HEK293 (cell line): Measurements from ENCODE around the gene FBXL13.

Source experiments
- CTCF ChIA-PET: fragments of 350-600 bp; formaldehyde crosslinking; extraction: SDS; loops from one replicate; lab custom pipeline; 2021; ENCODE audit warnings: antibody characterized with exemption; lab: Yijun Ruan, JAX
- POLR2A ChIA-PET: fragments of 300-600 bp; formaldehyde crosslinking; extraction: SDS; loops from one replicate; lab custom pipeline; 2020; ENCODE audit warnings: antibody characterized with exemption, inconsistent platforms; lab: Yijun Ruan, JAX
- H3K27ac ChIP-seq: fragments of 200-500 bp; sonication (Bioruptor generic); 2 replicates; pipeline ENCODE4 v1.5.1; 2014; ENCODE audit warnings: low read depth, low read length, control low read depth, inconsistent platforms; ENCODE audit errors: extremely low read depth
- H3K36me3 ChIP-seq, 2 experiments: fragments of 200-500 bp in 1 of 2; sonication (Bioruptor generic) in 1 of 2; 1 replicate in 1 of 2; 2 replicates in 1 of 2; pipeline ENCODE4 v1.5.1; 2014 to 2017; ENCODE audit warnings: inconsistent platforms in 2 of 2, low read length in 2 of 2; ENCODE audit not compliant: control insufficient read depth in 2 of 2, insufficient read depth in 1 of 2
- H3K4me1 ChIP-seq: fragments of 200-500 bp; sonication (Bioruptor generic); 2 replicates; pipeline ENCODE4 v1.5.1; 2014; ENCODE audit warnings: mild to moderate bottlenecking, low read length, inconsistent platforms; ENCODE audit not compliant: control insufficient read depth, insufficient read depth
- H3K4me3 ChIP-seq: 2 replicates; pipeline ENCODE4 v1.5.1; 2011; ENCODE audit warnings: low read depth, mild to moderate bottlenecking, control low read depth, low read length, moderate library complexity
- H3K9me3 ChIP-seq: fragments of 200-500 bp; sonication (Bioruptor generic); 2 replicates; pipeline ENCODE4 v1.5.1; 2014; ENCODE audit warnings: low read depth, low read length, inconsistent platforms; ENCODE audit not compliant: control insufficient read depth, insufficient read depth
- AEBP2 ChIP-seq: fragments of 450-650 bp; formaldehyde crosslinking; IDR thresholded peaks from 2 replicates; pipeline ENCODE4 v1.5.1; 2016; ENCODE audit warnings: missing biosample characterization, missing genetic modification characterization, borderline replicate concordance
- CTCF ChIP-seq: fragments of 450-650 bp; formaldehyde crosslinking; IDR thresholded peaks from 2 replicates; pipeline ENCODE4 v1.5.1; 2016; ENCODE audit warnings: missing biosample characterization, missing genetic modification characterization
- PRDM1 ChIP-seq: fragments of 450-650 bp; formaldehyde crosslinking; IDR thresholded peaks from 2 replicates; pipeline ENCODE4; 2016; ENCODE audit warnings: missing biosample characterization, missing genetic modification characterization
- PRDM10 ChIP-seq: fragments of 450-650 bp; formaldehyde crosslinking; IDR thresholded peaks from 2 replicates; pipeline ENCODE4 v1.5.1; 2016; ENCODE audit warnings: missing biosample characterization, missing genetic modification characterization
- YY2 ChIP-seq: fragments of 450-650 bp; formaldehyde crosslinking; IDR thresholded peaks from 2 replicates; pipeline ENCODE4 v1.5.1; 2016; ENCODE audit warnings: missing biosample characterization, missing genetic modification characterization
- ZBTB10 ChIP-seq: fragments of 450-650 bp; formaldehyde crosslinking; IDR thresholded peaks from 2 replicates; pipeline ENCODE4 v1.5.1; 2016; ENCODE audit warnings: missing biosample characterization, missing genetic modification characterization
- ZBTB17 ChIP-seq: fragments of 450-650 bp; formaldehyde crosslinking; IDR thresholded peaks from 2 replicates; pipeline ENCODE4 v1.5.1; 2016; ENCODE audit warnings: missing biosample characterization, missing genetic modification characterization
- ZNF266 ChIP-seq: fragments of 450-650 bp; formaldehyde crosslinking; IDR thresholded peaks from 2 replicates; pipeline ENCODE4 v1.5.1; 2016; ENCODE audit warnings: missing biosample characterization, missing genetic modification characterization, low read depth
- ZNF274 ChIP-seq, 2 experiments: fragments of 200-500 bp in 1 of 2; fragments of 450-650 bp in 1 of 2; sonication (Bioruptor generic) in 1 of 2; formaldehyde crosslinking in 1 of 2; IDR thresholded peaks; 2 replicates each; pipeline versions ENCODE4 v1.5.1 to v1.6.1; 2014 to 2016; ENCODE audit warnings: borderline replicate concordance in 1 of 2, inconsistent platforms in 1 of 2, low read length in 1 of 2, missing biosample characterization in 1 of 2, missing genetic modification characterization in 1 of 2
- ZNF423 ChIP-seq: fragments of 450-650 bp; formaldehyde crosslinking; IDR thresholded peaks from 2 replicates; pipeline ENCODE4 v1.5.1; 2016; ENCODE audit warnings: missing biosample characterization, missing genetic modification characterization
- ZNF555 ChIP-seq: fragments of 450-650 bp; formaldehyde crosslinking; conservative IDR thresholded peaks from 2 replicates; pipeline ENCODE4 v1.5.1; 2017; ENCODE audit warnings: missing biosample characterization, mild to moderate bottlenecking, missing genetic modification characterization, inconsistent platforms
- ZNF580 ChIP-seq: fragments of 450-650 bp; formaldehyde crosslinking; IDR thresholded peaks from 2 replicates; pipeline ENCODE4 v1.5.1; 2016; ENCODE audit warnings: missing biosample characterization, missing genetic modification characterization
- ZNF585B ChIP-seq: fragments of 450-650 bp; formaldehyde crosslinking; IDR thresholded peaks from 2 replicates; pipeline ENCODE4 v1.5.1; 2016; ENCODE audit warnings: missing biosample characterization, missing genetic modification characterization
- ZNF600 ChIP-seq: fragments of 450-650 bp; formaldehyde crosslinking; IDR thresholded peaks from 2 replicates; pipeline ENCODE4 v1.5.1; 2016; ENCODE audit warnings: missing biosample characterization, missing genetic modification characterization
- ZNF624 ChIP-seq: fragments of 450-650 bp; formaldehyde crosslinking; IDR thresholded peaks from 2 replicates; pipeline ENCODE4 v1.5.1; 2017; ENCODE audit warnings: missing biosample characterization, missing genetic modification characterization
- ZNF654 ChIP-seq: fragments of 450-650 bp; formaldehyde crosslinking; IDR thresholded peaks from 2 replicates; pipeline ENCODE4 v1.5.1; 2016; ENCODE audit warnings: low read depth, missing biosample characterization, missing genetic modification characterization
- ZSCAN16 ChIP-seq: fragments of 450-650 bp; formaldehyde crosslinking; IDR thresholded peaks from 2 replicates; pipeline ENCODE4 v1.5.1; 2016; ENCODE audit warnings: missing biosample characterization, missing genetic modification characterization
- ZSCAN5A ChIP-seq: fragments of 450-650 bp; formaldehyde crosslinking; IDR thresholded peaks from 2 replicates; pipeline ENCODE4 v1.5.1; 2016; ENCODE audit warnings: missing biosample characterization, missing genetic modification characterization

FBXL13 gene

DNA sequence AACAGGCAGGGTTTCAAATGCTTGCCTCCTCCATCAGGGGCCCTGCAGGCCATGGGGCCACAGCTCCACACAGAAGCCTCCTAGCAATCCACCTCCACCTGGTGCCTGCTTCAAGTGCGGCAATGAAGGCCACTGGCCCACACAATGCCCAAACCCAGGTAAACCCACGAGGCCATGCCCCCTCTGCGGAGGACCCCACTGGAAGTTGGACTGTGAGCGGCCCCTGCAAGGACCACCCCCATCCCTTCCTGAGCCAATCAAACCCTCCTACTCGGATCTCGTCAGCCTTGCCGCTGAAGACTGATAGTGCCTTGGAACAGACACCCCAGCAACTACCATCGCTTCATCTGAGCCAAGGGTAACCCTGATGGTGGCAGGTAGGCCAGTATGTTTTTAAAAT lies 98.7 kb downstream of the FBXL13 start (continued):
- TF ChIP-seq CTCF (tag by site-specific recombination) (no peak), PRDM1 (tag by site-specific recombination) (no peak), ZNF555 (no peak), ZNF274 (IDR thresholded peaks at IDR 0.05; ENCODE audit: low read length) (no peak), ZNF274 (tag by site-specific recombination; IDR thresholded peaks at IDR 0.05; ENCODE audit: borderline replicate concordance) (no peak), ZNF423 (tag by site-specific recombination) (no peak), ZNF580 (no peak), ZNF600 (tag by site-specific recombination) (no peak)

DNA sequence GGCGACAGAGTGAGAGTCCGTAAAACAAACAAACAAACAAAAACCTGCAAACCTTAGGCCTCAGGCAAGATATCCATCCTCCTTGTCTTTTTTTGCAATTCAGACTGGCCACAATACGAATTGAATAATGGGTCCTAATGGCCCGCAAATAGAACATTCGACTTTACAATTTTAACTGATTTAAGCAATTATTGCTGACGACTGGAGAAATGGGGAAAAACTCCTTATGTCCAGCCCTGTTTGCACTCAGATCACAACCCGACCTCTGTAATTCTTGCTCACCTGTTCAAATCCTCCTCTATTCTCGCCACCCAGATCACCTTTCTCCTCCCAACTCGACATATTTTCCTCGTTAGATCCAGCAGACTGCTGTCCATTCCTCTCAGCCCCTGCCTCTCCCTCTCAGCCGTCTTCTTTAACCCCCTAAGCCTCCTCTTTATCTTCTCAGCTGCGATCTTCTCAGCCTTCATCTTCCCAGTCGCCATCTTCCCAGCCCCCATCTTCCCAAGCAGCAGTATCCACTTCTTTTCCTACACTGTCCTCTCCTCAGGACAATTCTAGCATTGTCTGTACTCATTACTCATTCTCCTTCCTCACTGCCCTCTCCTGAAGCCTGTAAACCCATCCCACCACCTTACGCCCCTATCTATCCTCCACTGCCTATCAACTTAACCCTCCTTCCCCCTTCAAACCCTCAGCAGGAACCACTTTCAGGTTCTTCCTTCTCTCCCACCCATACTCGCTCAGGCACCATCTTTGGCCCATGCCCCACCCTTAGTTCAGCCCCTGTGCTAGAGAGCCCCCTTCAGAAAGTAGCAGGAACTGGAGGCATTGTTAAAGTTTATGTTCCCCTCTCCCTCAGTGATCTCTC lies 100.0 kb downstream of the FBXL13 start:
- no peaks in the 10 kb centered on the region for H3K4me1 ChIP-seq
- TF ChIP-seq ZNF654 (tag by site-specific recombination) (peak; percentile 45), YY2 (tag by site-specific recombination) (0 out of 2 replicates have a peak, but pooled peaks have one; percentile 8), ZSCAN16 (tag by site-specific recombination) (no peak)
- TF ChIP-seq, all 188 proteins: peak for 2
- no peak overlapping the region for H3K4me3 ChIP-seq
- no peak overlapping the region for H3K27ac ChIP-seq
- ChIA-PET POLR2A (no interaction called here), CTCF (interaction anchor here (1.0 kb wide), 1 partner anchor 23 kb away, joined by 3 read pairs; no protein-coding TSS in a partner anchor)
- no peaks in the 10 kb centered on the region for H3K36me3 ChIP-seq
- no peaks in the 10 kb centered on the region for H3K9me3 ChIP-seq

DNA sequence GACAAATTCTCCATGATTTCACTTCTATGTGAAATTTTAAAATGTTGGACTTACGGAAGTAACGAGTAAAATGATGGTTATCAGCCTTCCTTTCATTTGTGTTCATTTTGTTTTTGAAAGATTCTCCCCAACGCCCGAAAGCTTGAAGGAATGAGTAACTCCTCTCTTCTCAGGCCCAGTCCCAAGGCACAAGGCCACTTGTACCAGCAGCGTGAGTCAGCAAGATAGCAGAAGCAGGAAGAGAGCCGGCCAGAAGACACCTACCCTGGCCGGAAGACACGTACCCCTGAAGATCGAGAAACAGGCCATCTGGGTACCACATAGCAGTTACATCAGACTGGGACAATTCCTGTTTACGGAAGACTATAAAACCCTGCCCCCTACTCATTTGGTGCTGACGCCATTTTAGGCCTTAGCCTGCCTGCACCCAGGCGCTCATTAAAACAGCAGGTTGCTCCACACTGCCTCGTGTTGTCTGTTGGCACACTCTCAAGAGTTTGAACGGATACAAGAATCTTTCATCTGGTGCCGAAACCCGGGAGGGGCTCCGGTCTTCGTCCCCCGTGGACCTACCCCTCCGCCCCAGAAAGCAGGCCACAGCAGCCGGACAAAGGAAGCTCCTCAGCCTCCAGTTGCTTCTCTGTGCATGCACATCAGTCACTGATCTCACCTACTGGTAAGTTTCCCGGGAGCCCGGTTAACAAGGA lies 101.3 kb downstream of the FBXL13 start:
- H3K36me3 ChIP-seq = no peaks in the 10 kb centered on the region
- H3K27ac ChIP-seq = no peak overlapping the region
- no peaks in the 10 kb centered on the region for H3K4me1 ChIP-seq
- no peaks in the 10 kb centered on the region for H3K9me3 ChIP-seq
- ChIA-PET POLR2A (no interaction called here), CTCF (no interaction called here)
- no peak overlapping the region for H3K4me3 ChIP-seq
- no peak for TF ChIP-seq ZNF266 (tag by site-specific recombination)
- TF ChIP-seq ZNF274 (IDR thresholded peaks at IDR 0.05; ENCODE audit: low read length) = no peak
- TF ChIP-seq ZNF274 (tag by site-specific recombination; IDR thresholded peaks at IDR 0.05; ENCODE audit: borderline replicate concordance) = no peak
- TF ChIP-seq ZNF585B (tag by site-specific recombination) = no peak
- TF ChIP-seq ZBTB17 (tag by site-specific recombination) = no peak
- no peak for TF ChIP-seq AEBP2 (tag by site-specific recombination)
- TF ChIP-seq ZSCAN5A (tag by site-specific recombination) = no peak
- no peak for TF ChIP-seq ZNF654 (tag by site-specific recombination)
- no peak for TF ChIP-seq ZBTB10
- no peak for TF ChIP-seq PRDM10 (tag by site-specific recombination)
- TF ChIP-seq ZNF624 = no peak
